HG02885 (cell line): ENCODE measurements around the gene LHX1.

Experiments used
- ATAC-seq: cut with Tn5 transposase; IDR thresholded peaks from one replicate; pipeline ENCODE4 v1.9.1; 2021; ENCODE audit warnings: mild to moderate bottlenecking; ENCODE audit not compliant: unreplicated experiment, poor library complexity

LHX1 gene

GRCh38 chr17:36921095-36921851 is 16.0 kb upstream of the LHX1 start:
- ATAC-seq: no peak

GRCh38 chr17:36922175-36922574 is 15.1 kb upstream of the LHX1 start:
- ATAC-seq: no peak

- ATAC-seq: no peak
Measured at GRCh38 chr17:36923814-36924221, 13.5 kb upstream of the LHX1 start.

- no peak for ATAC-seq
Measured at GRCh38 chr17:36926226-36926625, 11.0 kb upstream of the LHX1 start.

DNA sequence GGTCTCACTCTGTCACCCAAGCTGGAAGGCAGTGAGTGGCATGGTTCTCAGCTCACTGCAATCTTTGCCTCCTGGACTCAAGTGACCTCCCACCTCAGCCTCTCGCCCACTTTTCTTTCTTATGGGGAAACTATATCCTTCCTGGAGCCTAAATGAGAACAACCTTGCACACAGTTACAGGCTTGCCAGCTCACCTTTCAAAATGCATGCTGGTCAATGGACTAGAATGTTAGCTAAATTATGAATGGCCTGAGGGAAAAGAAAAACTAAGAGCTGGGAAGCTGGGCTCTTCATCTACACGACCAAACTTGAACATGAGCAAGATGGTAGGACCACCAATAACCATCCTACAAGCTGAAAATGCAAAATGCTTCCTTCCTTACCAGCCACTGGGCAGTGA is 10.6 kb upstream of the LHX1 start:
- ATAC-seq: no peak

DNA sequence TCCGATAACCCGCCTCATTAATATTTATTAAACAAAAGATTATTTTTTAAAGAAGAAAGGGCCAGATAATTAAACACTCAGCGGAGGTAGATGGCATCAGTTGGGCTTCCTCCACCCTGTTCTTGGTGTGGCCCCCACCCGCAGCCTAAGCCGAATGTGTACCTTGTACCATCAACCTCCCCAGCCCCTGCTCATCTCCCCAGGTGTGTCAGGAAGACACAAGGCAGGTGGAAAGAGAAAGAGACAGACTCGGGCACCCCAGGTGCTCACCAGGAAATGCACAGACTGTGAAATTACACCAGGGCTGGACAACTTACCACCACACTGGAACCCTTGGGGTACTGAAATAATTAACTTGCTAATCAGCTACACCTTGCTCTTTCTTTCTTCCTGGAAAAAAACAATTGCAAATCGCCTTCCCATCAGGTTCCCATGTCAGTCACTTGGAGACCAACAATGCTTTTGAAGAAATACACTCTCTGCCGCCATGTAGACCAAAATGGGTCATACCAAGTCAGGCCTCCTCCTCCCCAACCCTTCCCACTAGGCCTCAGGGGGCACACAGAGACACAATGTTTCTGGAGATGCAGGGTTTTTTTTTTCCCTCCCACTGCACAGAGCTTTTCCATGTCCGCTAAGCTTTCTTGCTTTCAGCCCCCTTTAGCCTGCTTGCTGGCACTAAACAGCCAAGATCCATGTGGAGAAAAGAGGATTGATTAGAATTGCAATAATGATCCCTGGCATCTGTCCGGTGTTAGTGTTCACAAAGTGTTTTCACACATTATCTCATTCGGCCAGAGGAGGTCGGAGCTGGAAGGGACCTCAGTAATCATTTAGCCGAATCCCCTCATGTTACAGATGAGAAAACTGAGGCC is 8.6 kb upstream of the LHX1 start:
- no peak for ATAC-seq

- ATAC-seq: no peak
Measured at GRCh38 chr17:36929851-36930582, 7.3 kb upstream of the LHX1 start.

DNA sequence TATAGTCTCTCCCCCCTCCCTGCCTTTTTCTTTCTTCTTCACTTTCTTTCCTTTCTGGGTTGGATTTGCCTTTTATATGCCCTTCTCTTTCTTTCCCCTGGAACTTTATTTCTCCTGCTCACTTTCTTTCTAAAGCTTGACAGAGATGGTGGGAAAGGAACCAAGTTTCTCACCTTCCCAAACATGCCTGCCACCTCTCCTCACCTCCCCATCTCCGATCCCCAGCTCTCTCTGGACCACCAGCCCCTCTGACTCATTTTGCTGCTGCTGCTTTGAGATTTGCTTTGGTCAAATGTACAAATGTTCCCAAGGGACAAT is 6.7 kb upstream of the LHX1 start:
- no peak for ATAC-seq

DNA sequence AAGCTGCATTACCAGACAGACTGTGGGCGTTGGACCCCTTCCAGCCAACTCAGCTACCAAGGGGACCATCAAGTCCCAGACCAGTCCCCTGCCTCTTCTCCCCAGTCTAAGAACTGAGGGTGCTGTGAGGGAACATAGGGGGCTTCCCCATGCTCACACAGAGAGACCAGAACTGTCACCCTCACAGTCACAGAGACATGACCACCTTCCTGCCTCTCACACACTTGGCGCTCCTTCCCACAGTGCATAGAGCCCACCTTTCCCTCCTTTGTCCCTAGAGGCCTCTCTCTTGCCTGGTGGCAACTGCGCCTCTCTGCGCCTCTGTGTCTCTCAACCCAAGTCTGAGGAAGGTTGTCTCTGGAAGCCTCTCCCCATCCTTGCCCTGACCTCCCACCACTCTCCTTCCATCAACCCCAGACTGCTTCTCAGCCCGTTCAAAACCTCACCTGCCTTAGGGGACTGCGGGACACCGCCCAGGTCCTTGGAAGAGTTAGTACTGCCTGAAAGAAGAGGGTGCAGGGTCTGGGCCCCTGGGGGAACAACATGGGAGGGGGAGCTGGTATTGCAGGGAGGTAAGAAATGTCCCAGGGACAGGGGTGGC is 6.1 kb upstream of the LHX1 start:
- ATAC-seq: no peak

DNA sequence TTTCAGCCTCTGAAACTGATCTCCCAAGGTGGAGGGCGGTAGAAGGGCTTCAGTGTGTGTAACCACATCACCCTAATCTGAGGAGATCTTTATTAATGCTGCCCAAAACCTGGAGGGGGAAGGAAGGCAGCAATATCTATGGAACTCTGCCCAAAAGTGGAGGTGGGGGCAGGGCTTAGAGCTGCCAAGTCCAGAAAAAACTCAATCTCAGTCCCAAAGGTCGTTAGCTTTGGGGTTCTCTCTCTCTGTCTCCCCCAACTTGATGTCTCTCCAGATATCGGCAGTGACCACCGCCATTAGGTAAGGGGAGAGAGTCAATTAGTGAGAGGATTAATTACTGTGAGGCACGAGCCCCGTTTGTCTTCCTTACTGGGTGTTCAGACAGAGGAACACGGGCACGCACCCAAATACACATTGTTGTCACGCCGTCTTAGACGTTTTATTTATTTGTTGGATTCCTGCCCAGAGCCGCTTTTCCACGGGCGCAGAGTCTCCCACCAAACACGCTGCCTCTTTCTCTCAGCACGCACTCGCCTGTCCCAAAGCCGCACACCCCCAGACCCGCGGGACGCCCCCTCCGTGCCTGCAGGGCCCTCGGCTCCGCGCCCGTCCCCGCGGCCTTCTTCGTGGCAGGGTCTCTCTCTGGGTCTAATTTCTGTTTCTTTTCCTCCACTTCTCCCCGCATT is 5.4 kb upstream of the LHX1 start:
- ATAC-seq: no peak

- no peak for ATAC-seq
Measured at GRCh38 chr17:36932383-36932693, 4.9 kb upstream of the LHX1 start.

DNA sequence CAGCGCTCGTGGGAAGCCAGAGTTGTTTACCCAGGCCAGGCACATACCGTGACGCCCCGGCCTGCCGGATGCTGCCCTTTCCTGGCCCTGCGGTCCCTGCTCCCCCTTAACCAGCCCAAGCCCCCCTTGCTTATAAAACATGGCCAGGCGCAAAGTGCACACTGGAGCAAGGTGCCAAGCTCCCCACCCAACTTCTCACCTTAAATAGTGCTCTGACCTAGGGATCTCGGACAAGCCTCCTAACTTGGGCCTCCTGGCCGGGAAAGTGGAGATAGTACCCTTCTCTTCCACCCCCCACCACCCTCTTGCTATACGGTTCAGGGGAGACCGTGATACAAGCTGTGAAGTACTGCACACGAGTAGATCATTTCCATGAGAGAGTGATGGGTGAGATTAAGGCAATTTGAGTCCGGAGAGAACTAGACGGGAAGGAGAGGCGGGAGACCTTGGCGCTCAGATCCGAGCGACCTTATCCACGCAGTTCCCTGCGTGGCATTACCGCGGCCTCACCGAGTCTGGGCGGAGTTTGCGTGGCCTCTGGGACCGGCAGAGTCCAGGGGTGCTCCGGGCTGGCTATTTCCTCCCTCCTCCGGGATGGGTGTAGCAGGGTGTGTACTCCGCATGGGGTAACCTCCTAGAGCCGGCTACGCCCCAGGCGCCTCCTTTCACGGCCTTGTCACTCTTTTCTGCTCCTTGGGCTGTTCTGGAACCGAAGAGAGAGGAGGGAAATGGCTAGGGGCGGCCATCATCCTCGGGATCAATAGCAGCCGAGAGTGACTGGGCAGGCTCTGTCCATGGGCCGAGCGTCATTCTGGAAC is 4.4 kb upstream of the LHX1 start:
- ATAC-seq: no peak

DNA sequence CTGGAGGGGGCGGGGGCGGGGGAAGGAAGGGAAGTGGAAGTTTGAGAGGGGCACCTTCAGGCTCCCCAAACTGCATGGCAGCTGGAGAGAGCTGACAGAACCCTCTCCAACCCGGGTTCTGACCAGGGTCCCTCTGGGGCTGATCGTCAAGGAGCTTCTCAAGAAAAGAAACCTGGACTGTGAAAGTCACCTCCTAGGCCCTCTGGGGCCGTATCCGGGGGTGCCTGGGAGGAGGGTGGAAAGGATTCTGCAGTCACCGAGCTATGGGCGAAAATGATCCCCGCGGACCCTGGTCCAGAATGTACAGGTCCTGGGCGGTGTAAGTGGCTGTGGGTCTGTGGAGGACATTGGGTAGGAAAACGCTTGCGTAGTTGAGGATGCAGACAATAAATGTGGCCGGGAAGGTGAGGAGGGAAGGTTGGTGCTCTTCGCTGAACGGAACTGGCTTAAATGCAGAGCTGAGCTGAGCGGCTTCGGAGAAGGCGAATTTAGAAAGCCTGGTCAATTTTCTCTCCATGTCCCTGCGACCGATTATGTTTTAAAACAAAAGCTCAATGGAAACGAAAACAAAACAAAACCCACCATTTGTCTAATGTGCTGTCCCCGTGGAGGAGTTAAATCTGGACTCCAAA is 3.6 kb upstream of the LHX1 start:
- ATAC-seq: no peak

GRCh38 chr17:36934144-36934691 is 3.1 kb upstream of the LHX1 start:
- no peak for ATAC-seq

DNA sequence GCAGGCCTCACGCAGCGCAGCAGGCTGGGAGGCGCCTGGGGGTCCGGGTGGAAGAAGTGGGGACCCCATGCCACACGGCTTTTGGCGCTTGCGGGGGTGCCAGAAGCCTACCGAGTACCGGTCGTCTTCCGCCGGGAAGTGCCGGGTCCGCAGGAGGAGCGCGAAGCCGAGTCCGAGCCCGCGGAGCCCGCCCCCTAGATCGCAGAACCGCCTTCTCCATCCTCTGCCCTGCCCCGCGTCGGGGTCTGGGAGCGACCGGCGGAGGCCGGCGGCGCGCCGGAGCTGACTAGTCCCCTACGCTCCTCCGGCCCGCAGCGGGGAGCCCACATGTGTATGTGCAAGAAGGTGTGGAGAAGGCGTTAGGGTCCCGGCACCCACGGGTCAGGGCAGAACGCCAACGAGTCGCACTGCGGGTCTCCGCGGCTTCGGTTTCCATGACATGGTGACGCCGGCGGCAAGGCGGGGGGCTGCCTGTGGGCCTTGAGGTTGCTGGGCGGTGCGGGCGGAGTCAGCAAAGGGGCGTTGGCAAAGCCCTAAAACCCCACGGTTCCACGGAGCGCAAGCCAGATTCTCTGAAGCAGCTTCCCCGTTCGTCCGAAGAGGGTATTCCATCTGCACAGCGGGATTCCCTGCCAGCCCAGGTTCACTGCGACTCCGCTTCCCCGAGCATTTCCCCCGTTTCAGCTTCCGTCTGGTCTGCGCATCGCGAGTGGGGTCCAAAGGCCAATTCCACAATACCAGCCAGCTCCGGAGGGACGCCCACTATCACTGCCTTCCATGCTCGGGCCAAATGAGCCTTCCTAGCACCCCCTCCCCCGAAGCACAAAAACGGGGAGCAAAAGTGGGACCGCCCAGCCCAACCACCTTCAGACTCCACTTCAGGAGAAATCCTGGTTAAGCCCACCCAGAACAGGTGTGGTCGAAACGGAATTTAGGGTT is 2.3 kb upstream of the LHX1 start:
- ATAC-seq: no peak

- no peak for ATAC-seq
Measured at GRCh38 chr17:36935671-36936454, 1.4 kb upstream of the LHX1 start.

GRCh38 chr17:36936455-36937000 is 747 bp upstream of the LHX1 start:
- no peak for ATAC-seq
